Stimulated activated CD4-positive, alpha-beta T cell treated with anti-CD3 and anti-CD28 coated beads, TNF-alpha, amount 100 ng/mL, for 1 hour (primary cell): ENCODE measurements around the gene PSMG4.

ENCODE experiments used
- DNase-seq, 3 donors: peaks; one replicate each; pipeline ENCODE4 v3.0.0-alpha.2; 2020; ENCODE audit warnings: low read depth in 3 of 3, low spot score in 1 of 3

The PSMG4 gene

DNA sequence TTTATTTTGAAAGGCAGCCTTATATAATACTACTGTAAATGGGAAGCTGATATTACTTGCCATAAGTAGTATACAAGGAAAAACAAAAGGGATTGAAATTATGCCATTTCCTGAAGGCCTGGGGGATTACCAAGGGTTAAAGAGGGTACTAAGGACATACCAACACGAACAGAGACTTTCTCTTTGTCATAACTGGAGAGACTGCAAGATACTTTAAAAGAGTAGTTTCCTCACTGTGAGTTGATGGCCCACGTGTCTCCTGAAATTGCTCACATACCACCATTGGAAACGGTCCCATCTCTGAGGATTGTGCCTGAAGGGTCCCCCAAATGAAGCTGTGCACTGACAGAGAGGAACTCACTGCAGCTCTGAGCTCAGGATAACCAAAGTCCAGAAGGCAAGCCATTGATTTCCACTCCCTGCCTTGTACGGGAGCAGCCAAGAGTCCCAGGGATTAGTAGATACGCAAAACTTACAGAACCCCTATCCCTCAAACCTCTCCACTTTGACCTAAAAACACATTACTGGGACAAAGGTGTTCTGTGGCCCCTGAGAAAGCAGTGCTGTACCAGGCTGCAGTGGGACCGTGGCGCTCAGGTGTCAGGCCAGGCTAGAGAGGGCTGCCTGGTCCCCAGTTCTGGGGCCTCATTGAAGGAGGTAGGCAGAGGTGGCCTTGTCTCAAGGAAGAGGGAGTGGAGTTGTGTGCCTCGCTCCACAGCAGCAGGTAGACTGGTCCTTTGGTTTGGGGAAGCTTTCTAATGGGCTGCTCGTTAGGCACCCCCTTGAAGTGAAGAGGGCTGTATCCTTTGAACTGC is 15.2 kb downstream of the PSMG4 start:
- DNase-seq: no peak

DNA sequence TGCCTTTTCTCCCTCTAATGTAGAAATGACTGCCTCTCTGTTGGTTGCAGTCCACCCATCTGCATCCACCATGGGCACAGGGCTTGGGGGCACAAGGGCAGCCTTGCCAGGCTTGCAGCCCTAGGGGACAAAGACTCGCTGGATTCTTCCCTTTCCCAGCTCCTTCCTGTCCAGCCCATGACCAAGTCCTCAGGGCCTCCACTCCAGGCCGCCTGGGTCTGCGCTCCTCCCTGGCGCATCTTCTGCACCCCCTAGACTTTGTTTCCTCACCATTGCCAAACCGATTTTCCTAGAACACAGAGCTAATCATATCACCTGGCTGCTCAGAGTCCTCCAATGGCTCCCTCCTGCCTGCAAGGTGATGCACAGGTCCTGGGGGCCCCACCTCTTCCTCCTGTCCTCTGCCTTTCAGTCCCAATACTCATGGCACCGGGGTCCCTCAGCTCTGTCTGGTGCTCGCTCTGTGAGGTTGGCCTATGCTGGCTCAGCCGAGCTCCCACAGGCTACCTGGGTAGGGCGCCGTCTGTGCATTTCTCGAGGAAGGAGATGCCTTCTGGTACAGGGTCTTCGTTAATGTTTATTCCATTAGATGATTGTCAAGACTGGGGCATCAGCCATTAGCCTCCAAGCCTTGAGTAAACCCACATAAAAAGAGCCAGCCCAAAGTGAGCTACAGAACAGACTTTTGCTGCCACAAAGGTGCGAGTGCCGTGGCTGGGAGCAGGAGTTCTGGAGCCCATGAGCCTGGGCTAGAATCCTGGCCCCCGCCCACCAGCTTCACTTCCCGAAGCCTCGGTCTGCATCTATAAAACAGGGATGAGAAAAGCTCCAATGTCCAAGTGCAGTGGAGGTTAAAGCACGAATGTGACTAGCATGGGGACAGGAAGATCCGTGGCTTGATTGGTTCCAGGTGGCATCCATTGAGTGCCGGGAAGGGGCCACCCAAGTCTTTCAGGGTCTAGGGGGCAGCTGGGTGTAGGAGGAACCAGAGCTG is 17.7 kb downstream of the PSMG4 start:
- no peak for DNase-seq

DNA sequence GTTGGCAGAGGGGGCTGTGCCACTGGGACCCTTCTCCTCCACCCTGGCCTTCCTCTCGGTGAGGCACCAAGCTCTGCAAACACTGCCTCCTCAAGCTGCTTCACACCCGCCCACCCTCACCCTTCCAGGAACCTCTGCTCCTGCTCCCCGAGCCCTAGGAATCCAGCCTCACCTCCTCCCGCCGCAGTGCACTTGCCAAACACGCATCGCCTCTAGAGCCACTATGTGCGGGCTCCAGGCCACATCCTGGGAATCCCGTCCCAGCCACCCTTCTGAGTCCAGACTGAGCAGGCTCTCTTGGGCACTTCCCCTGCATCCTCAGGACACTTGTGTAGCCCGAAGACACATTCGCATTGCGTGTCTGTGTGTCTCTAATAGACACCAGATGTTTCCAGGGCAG is 18.5 kb downstream of the PSMG4 start:
- DNase-seq: no peak

DNA sequence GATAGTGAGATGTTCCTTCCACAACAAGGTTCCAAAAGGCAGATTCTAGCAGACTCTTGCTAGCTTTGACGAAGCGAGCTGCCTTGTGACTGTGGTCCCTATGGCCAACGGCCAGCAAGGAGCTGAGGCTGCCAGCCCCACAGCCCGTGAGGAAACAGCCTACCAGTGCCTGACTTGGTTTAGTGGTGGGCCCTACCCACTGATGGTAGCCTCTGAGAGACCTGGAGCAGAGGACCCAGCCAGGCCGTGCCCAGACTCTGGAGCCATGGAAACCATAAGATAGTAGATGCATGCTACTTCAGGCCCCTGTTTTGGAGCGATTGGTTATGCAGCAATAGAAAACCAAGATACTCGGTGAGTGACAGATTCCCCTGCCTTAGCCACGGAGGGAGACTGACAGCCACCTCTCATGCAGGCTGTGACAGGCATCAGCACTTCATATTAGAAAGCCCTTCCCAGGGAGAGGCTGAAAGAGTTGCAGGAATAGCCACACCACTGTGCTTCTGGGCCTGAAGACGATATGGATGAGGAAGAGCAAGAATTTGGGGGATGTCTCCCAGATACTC is 19.2 kb downstream of the PSMG4 start:
- no peak for DNase-seq

DNA sequence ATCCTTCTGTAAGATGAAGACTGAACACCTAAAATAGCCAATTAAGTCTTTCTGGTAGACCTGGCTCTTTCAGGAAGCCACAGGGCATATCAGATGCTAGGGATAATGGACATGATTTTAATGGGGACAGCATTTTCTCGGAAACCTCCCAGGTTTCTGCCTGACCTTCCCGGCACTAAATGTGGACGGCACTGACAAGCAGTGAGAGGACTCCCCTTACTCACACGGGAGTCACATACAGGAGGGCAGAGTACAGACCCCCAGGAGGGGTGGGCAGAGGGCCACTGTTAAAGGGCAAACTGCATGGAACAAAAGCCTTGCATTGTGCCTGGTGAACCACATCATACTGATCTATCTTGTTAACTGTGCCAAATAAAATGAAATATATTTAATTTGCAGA is 19.9 kb downstream of the PSMG4 start:
- DNase-seq: no peak

DNA sequence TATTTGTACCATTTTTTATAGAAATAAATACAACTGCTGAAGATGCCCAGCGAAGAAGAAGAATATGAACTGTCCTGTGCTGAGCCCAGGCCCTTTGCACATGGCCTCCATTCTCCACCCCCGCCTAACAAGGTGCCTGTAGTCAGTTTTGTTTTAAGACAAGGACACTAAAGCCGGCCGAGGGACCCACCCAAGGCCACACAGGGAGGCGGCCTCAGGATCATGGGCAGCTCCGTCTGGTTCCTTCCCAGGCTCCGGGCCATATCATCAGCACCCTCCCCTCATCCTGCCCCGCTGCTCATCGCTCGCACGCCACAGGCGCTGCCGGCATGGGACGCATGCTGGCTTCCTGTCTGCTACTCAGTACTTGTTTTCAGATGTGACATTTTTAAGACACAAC is 21.3 kb downstream of the PSMG4 start:
- no peak for DNase-seq

DNA sequence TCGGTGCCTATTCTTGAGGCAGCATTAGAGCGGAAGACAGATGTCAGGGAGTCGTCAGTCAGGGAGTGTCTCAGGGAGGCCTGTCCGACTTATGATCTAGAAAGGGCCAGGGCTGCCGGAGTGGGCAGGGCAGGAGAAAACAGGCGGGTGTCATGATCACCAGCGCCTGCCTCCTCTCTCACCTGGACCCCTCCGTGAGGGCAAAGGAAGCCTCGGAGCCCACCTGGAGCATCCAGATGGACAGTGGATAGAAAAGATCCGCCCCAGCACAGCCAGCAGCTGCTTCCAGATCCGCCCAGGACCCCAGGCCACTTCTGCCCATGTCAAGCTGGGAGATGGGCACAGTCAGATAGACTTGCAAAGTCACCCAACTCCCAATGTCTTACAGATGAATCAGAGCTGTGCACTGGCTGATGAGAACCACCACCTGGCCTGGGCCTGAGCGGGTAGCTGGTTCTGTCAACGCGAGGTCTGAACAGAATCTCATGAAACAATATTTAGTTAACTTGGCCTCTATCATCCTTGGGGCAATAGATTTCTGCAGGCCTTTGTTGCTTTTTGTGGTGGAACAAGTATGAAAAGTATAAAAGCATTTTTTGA is 22.2 kb downstream of the PSMG4 start:
- no peak for DNase-seq

DNA sequence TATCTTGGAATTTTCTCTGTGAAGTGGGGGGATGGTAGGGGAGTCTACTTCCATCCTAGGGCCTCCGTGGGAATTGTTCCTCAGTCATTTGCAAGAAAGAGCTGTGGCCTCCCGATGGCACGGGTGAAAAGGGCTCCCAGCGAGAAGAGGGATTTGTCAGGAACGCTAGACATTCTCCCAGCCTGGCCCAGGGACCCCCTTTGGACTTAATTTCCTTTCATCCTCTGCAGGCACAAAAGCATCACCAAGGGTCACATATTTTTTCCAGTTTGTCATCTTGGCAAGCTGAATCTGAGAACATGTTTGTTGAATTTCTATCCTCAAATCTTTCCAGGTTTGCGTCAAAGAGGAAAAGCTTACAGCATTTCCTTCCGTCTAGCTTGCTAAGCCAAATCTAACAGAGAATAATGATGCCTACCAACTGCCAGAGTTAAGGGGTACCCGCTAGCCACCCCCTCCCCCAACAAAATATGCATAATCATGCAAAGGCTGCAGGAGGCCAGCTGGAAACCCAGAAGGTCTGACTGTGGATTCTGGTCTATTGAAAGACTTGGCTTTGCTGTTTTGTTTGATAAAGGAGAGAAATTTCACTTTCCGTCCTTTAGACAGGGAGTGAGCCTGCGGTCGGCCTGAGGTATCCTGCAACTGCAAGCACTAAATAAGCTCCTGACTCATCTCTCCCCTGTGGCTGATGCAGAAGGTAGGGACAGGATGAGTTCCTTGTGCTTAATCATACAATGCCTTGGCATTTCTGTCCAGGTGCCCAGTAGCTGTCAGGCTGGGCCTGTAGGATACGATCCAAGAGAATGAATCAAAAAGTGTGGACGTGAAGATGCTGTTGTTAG is 23.1 kb downstream of the PSMG4 start:
- DNase-seq: no peak

DNA sequence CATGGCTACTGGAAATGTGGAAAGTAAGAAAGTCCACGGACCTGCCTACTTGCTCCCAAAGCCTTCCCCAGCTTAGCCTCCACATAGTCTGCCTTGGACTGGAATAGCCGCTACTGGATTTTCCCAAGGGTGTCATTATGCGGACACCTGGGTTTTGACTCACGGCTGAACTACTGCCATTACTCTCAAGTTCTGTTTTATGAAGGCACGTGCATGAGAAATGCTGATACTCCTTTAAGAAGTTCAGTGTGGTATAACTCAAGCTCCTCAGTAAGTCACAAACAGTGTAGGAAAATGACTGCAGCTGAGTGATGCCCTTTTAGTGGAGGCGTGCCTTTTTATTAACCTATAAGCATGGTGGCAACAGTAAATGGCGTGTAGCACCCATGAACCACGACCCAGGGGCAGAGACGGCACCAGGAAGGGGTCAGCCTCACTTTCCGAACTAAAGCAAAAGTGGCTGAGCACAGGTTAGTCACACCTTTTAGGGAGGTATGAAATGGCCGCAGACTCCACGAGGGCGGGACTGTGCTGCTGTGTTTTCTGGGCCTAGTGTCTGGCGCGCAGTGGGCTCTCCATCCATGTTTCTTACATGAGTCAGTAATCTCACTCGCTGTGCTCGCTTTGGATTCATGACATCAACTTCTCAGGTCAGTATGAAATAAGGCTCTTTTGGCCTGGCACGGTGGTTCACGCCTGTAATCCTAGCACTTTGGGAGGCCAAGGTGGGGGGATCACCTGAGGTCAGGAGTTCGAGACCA is 23.9 kb downstream of the PSMG4 start:
- no peak for DNase-seq

DNA sequence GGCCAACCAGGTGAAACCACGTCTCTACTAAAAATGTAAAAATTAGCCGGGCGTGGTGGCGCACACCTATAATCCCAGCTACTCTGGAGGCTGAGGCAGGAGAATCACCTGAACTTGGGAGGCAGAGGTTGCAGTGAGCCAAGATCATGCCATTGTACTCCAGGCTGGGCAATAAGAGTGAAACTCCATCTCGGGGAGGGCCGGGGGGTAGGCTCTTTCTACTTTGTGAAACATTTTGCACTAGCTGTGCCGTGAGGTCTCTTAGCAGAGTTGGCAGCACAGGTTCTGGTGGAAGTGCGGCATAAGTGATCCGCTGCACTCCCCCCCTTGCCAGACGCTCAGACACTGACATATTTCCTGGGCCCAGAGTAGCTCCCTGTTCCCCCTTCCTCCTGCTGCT is 24.5 kb downstream of the PSMG4 start:
- DNase-seq: no peak

DNA sequence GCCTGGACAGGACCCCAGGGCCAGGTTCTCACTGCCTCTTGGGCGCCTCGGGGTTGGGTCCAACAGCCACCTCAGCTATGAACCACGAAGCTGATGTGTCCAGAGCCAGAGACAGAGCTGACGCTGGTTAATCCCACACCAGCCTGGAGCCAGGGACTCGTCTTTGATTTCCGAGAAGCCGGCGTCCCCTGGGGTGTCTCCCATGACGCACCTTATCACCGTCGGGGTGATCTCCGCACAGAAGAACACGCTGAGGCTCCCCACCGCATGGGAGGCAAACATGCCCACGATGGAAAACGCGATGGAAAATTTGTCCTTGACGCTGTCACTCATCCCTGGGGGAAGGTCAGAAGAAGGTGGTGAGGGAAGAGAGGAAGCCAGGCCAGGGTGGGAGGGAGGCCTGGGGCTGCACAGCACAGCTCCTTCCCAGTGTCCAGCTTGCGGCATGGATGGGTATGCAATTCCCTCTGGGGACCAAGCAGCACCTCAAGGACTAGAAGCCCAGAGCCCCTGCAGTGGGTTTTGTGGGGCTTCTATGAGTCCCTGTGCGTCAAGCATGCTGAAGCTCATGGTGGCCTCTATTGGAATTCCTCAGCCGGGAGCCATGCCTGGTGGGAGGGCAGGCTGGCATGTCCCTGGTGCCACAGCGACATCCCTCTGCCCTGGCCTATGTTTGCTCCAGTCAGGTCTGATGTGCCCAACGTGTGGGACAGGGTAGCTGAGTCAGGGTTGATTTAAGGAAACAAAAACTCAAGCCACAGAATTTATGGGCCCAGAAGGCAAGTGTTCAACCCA is 25.1 kb downstream of the PSMG4 start:
- DNase-seq: no peak

DNA sequence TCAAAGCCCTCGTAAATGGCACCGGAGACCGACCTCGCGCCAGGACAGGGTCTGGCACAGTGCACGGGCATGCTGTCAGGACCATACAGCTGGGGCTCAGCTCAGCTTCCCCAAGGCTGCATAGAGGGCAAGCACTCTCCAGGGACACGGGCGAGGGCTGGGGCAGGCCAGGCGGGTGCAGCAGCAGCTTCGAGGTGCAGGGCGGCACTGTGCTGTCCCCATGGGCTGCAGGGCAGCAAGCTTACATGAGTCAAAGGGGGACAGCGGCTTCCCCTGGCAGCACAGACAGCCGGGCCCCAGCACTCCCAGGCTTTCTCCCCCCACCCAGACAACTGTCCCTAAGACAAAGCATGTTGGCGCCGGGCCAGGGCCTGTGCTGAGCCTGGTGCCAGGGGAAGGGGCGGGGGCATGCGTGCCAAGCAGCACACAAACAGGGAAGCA is 25.7 kb downstream of the PSMG4 start:
- no peak for DNase-seq

DNA sequence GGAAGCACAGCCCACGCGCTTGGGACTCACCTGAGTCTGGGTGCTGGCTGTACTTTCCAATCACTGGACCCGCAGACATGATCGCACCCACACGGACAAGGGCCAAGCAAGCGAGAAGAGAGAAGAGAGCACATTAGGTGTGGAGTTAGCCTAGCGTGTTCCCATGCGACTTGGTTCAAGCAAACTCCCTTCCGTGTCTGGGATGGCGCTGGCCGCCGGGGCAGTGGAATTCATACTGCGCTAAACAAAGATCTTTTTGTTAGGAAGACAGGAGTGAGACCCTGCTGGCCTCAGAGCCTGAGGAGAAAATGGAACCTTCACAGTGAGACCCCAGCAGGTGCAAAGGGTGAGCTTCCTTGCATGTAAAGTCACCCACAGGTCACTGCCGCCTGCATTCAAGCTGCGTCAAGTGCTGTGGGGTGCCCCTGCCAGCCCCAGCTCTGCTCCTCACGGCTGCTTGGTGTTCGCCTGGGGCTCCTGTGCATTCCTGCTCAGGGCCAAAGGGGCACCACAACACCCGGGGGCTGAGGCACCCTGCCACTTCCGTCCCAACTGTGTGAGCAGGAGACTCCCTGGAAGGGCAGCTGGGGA is 26.4 kb downstream of the PSMG4 start:
- no peak for DNase-seq

DNA sequence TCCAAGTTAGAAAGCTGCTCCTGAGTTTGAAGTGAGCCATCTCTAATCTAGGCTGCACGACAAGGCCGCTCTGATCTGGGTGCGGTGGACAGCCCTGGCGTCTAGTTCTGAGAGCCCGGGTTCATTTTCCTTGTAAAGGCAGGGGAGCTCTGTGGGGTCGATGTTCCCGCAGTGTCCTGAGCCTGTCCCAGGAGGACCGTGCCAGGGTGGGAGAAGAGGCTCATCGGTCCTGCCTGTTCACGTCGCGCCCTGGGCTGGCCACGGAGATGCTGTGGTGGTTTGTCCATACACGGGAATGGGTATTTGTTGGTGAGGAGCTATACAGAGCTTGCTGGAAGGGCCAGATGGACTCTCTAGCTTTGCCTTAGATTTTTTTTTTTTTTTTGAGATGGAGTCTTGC is 27.0 kb downstream of the PSMG4 start:
- no peak for DNase-seq

DNA sequence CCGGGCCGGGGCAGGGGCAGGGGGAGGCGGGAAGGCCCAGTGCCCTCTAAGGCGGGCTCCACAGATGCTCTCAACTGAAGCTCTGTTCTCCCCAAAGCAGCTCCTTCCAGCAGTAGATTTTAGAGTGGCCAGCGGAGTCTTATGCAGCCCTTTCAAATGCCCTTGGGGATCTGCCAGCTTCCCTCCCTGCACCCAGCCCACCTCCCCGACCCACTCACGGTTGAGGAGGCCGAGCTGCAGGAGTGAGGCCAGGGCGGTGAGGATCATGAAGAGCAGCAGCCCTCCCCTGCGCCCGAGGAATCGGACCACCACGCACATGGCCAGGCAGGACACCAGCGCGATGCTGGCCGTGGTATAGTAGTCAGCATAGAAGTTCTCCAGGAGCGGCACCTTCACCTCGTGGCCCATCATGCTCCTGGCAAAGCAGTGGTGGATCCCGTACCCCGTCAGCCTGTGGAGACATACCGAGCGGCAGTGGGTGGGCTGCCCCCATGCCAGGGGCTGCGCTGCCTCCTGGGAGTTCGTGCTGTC is 28.0 kb downstream of the PSMG4 start:
- no peak for DNase-seq

DNA sequence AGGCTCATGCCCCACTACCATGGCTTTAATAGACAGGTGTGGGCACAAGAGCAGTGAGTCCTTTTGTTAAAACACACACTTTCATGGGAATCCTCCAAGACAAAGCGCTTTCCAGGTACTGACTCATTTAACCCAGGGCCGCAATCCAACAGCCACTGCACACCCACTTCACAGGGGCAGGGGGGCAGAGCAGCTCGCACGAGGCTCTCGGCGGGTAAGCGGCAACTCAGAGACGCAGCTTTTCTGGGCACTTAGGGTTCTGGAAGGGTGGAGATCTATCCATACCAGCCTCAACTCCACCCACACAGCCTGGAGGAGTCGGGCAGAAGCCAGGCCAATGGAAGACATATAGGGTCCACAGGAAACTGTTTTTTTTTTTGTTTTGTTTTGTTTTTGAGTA is 28.6 kb downstream of the PSMG4 start:
- DNase-seq: no peak

DNA sequence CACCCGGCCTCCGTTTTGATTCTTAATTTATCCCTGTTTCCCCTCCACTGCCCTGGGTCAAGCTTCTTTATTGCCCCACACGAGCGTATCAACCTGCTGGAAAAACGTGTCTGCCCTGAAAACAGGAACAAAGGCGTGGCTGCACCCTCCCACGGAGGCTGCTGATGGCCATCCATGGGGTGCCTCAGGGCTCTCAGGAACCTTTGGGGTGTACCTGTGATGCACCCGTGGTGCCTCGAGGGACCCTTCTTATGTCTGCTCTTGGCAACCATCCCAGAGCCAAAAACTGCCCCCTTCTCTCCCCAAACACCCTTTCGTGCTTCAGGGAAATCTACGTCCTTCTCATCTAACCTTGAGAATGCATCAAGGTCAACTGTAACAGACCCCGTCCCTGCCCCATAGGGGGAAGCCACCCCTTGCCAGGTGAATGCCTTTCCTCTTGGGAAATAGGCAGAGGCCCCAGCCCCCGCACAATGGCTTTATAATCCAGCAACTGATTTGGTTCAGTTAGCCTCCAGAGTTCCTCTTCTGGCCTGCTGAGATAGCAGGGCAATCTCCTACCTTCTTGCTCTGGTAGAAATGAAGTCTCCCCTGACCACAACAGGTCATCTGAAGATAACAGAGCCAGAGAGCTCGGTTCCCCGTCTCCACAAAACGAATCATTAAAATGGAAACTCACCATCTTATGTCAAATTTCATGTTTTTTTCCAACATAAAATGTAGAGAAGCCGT is 29.4 kb downstream of the PSMG4 start:
- no peak for DNase-seq
